ENCODE results near the gene ZNF740.

DNA sequence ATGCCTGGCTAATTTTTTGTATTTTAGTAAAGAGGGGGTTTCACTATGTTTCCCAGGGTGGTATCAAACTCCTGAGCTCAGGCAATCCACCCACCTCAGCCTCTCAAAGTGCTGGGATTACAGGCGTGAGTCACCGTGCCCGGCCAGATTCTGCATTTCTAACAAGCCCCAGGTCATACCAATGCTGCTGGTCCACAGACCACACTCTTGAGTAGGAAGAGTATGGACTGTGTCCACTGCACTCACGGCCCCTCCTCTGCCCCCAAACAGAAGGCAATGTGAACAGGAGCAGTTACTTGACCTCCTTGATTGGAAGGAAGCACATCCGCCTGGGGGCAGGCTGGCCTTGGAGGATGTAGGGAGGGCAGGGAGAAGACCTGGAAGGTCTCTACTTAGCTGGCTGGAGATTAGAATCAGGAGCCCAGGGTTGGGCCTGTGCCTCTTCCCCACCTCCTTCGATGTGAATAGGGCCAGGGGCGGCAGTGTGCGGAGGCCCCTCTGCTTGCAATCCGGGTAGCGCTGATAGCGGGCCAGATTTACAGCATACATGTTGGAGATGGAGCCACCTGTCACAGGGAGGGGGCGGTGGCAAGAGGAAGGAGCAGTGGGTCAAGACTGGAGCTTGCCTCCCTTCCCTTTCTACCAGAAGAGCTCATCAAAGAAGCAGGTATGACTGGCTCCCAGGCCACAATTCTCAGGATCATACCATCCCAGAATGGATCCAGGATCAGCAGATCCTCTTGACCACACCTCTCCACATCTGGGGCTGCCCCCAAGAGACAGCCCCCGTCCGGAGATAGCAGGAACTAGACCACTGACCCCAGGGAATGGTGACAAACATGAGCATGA, 9.4 kb upstream of the ZNF740 start:
- TF ChIP-seq, protein P1, sequence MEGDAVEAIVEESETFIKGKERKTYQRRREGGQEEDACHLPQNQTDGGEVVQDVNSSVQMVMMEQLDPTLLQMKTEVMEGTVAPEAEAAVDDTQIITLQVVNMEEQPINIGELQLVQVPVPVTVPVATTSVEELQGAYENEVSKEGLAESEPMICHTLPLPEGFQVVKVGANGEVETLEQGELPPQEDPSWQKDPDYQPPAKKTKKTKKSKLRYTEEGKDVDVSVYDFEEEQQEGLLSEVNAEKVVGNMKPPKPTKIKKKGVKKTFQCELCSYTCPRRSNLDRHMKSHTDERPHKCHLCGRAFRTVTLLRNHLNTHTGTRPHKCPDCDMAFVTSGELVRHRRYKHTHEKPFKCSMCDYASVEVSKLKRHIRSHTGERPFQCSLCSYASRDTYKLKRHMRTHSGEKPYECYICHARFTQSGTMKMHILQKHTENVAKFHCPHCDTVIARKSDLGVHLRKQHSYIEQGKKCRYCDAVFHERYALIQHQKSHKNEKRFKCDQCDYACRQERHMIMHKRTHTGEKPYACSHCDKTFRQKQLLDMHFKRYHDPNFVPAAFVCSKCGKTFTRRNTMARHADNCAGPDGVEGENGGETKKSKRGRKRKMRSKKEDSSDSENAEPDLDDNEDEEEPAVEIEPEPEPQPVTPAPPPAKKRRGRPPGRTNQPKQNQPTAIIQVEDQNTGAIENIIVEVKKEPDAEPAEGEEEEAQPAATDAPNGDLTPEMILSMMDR (IDR thresholded peaks at IDR 0.05), result no peak
- no peak for TF ChIP-seq POLR2A (IDR thresholded peaks at IDR 0.05)

Data from body of pancreas (tissue), 4 donors.